DMS 273 (cell line): ENCODE measurements around the gene BAMBI.
"Not testable (repeated sequence)": the region's sequence is repeated elsewhere in the genome, so short reads cannot be mapped to it uniquely, and the experiment has no call there.

ENCODE experiments used
- DNase-seq: peaks from one replicate; lab custom pipeline; 2025; ENCODE audit not compliant: unreplicated experiment; lab: John Stamatoyannopoulos, UW

Gene BAMBI, protein sequence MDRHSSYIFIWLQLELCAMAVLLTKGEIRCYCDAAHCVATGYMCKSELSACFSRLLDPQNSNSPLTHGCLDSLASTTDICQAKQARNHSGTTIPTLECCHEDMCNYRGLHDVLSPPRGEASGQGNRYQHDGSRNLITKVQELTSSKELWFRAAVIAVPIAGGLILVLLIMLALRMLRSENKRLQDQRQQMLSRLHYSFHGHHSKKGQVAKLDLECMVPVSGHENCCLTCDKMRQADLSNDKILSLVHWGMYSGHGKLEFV

DNA sequence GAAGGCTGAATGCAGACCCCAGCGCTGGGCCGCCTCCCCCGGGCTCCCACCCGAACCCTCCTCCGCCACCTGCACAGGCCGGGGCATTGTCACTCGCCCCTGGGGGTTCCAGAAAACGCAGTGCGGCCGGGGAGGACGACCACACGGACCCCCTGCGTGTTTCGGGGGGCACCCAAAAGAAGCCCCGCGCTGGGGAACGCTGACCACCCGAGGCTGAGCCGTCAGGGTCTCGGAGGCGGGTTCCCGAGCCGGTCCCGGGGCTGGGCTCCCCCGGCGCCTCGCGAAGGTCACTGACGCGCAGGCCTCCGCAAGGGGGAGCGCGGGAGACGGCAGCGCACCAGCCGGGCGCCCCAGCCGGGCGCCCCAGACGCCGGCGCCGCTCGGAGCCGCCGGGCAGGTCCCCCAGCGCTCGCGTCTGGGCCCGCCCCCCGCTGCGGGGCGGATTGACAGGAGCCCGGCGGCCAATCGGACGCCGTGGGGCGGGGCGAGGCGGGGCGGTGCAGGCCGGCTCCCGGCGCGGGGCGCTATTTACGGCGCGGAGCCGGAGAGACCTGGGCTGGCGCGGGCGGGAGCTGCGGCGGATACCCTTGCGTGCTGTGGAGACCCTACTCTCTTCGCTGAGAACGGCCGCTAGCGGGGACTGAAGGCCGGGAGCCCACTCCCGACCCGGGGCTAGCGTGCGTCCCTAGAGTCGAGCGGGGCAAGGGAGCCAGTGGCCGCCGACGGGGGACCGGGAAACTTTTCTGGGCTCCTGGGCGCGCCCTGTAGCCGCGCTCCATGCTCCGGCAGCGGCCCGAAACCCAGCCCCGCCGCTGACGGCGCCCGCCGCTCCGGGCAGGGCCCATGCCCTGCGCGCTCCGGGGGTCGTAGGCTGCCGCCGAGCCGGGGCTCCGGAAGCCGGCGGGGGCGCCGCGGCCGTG is at the start of gene BAMBI:
BAMBI (plus strand) TSS at position 554 of the 920 bp plus-strand sequence. CDS start 377 bp downstream, outside the sequence.
- DNase-seq = peak; percentile 95

GRCh38 chr10:28628184-28628893 is 49.0 kb upstream of the BAMBI start:
- DNase-seq = peak; percentile 79

- DNase-seq = no peak
These were observed 45.3 kb upstream of the BAMBI start for GRCh38 chr10:28631896-28632583.

DNA sequence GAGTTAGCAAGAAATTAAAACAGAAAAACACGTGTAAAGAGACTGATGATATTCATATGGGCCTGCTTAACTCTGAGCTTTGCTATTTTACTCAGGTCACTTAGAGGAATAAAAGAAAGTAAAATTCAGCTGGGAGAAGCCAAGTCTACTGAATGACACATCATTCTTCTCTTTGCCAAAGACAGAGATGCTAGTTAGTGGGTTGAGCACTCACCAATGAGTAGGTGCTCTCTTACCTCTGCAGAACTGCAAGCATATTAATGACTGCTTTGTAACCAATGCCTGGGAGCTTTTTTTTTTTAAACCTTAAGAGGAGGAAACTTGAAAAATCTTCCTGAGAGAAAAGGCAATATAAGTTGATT is 44.8 kb upstream of the BAMBI start:
- DNase-seq = no peak

- no peak for DNase-seq
These were observed 43.6 kb upstream of the BAMBI start for GRCh38 chr10:28633750-28634149.

GRCh38 chr10:28637346-28637745 is 40.0 kb upstream of the BAMBI start:
- DNase-seq = no peak

- DNase-seq = no peak
These were observed 38.9 kb upstream of the BAMBI start for GRCh38 chr10:28638392-28638791.

- no peak for DNase-seq
These were observed 36.8 kb upstream of the BAMBI start for GRCh38 chr10:28640551-28640950.

DNA sequence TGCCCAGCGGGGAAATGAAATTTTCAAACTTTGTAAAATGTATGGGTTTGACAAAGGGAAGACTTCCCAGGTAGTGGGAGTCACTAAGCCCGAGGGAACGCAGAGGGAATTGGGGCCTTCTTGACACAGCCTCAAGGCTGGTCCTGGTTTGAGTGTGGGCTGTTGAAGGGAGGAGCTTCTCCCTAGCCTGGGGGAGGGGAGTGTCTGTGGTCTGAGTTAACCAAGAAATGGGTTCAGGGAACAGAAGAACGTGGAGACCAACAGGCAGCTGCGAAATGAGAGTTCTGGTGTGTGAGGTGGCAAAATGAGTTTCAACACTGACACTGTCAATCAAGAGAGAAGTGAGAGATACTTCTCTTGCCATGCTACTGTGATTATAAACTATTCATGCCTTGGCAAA is 32.7 kb upstream of the BAMBI start:
- DNase-seq = no peak

- DNase-seq = no peak
These were observed 25.2 kb upstream of the BAMBI start for GRCh38 chr10:28652106-28652505.

DNA sequence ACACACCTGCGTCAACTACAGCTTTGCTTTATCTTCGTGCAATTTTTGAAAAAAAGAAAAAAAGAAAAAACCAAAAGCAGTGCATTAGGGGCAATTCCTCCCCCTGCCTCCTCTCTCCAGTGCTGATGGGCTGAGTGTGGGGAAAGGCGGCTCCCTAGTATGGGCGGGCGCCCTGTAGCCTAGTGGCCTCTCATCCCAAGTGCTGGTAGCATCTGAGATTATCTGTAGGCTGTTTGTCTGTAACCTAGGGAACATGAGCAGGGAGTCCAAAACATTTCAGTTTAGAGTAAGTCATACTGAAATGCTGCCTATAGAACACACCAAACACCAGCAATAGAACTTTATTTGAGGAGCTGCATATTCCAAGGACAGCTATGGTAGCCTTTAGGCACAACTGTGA is 24.6 kb upstream of the BAMBI start:
- no peak for DNase-seq

- DNase-seq = not testable (repeated sequence)
These were observed 18.5 kb upstream of the BAMBI start for GRCh38 chr10:28658824-28659223.

DNA sequence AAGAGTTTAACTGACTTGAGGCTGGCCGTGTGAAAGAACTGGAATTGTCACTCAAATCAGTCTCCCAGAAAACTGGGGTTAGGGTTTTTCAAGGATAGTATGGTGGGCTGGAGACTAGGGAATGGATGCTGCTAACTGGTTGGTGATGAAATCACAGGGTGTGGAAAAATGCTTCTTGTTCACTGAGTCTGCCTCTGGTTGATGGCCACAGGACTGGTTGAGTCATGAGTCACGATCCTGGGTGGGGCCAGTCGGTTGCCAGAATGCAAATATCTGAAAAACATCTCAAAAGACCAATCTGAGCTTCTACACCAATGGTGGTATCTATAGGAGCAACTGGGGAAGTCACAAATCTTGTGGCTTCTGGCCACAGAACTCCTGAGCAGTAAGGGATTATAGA is 16.3 kb upstream of the BAMBI start:
- DNase-seq = no peak

DNA sequence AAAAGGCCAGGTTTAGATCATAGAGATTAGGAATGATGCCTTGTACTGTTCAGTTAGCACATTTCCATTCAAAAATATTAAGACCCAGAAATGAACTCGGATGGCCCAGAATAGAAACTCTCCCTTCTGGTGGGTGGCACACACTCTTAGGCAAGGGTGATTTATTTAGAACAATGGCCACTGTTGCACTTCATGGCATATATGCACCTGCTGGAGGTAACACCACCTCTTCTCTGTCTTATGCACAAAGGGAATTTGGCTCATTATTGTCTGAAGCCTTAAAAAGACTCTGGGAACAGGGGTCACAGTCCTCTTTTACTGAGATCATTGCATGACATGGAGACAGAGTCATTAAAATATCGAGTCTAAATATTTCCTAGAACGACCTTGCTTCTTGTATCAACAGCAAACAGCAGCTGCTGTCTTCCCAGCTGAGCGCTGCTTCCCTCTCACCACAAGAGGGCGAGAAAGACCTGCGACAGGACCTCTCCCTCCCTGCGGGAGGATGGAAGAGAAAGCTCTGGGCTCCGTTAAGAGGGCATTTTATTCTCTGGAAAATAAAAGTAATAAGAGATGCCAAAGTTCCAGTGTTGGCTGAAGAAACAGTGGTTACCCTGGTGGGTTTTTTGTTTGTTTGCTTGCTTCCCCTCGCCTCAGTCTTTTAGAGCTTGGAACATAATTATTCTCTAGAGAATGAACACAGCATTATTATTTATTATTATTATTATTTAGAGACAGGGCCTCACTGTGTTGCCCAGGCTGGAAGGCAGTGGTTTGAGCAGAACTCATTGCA is 13.5 kb upstream of the BAMBI start:
- DNase-seq = peak; percentile 84

GRCh38 chr10:28664369-28664740 is 13.0 kb upstream of the BAMBI start:
- DNase-seq = no peak

DNA sequence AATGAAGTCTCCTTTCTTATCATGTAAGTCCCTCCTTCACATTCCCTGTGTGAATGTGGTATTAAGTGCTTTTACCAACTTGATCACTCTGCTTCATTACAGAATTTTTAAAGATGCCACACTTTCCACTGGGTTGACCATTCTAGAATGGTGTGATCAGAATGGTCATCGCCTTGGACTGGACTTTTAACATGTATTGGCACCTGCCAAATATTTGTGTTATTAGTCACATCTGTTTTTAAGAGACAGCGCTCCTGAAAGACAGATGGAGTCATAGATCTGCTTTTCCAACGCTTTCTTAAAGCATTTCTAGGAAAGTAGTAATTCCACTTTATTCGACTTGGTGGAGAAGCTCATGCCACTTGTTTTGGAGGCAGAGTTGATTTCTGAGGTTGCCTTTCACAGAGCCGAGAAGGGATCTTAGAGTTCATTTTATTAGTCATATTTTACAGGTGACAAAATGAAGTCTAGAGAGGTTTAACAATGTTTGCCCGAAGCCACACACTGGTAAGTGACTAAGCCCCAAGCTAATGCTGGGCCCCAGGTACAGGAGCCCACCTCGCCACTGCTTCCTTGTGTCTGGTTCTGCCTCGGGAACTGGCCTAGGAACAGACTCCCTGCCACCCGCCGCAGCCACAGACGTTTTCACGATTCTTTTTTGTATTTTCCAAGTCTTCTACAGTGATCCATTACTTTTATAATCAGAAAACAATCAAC is 10.4 kb upstream of the BAMBI start:
- DNase-seq = no peak

- peak; percentile 32 for DNase-seq
These were observed 8.7 kb upstream of the BAMBI start for GRCh38 chr10:28668363-28669226.

DNA sequence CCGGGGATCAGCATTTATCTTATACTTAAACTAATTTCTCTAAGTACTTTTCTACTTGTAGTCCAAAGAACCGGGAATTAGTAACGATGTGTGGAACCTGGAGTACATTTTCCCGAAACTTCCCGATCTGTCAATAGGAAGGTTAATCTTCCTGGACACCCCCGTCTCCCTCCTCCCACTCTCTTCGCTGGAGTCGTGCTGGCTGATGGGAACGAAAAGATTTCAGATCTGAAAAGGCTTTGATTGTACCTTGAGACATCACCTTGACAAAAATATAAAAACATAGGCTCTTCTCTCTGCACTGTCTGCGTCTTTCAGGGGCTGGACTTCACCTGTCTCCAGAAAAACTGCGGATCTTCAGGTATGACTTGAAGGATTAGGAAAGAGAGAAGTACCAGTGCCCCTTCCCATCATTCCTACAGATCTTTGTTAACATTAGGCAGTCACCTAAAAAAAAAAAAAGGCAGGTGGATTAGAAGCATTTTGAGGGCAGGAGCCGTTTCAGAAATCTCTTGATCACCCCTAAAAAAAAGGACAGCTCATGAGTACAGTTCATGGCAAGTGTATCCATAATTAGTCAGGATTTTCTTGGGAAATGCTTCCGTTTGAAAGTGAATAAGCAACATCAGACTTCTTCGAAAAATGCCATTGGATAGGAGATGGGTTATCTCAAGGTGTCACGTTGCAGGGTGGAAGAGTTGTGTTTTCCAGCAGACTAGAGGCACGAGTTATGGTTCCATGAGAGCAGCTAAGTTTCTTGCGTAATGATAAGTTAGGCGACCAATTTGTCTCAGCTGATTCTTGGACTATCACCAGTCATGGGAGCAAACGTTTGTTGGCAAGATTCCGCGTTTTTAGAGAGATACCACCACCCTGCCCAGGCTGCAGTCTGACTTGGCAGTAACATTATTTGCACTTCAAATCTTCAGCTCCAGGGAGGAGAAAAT is 7.8 kb upstream of the BAMBI start:
- DNase-seq = no peak
